Thyroid gland (tissue), 4 donors: ENCODE measurements around the gene UNC45B.

Experiments used
- CTCF ChIP-seq, 6 experiments: fragments of 200-600 bp in 3 of 6; fragments of 450-650 bp in 3 of 6; sonication (generic) in 3 of 6; IDR thresholded peaks; one replicate each; pipeline ENCODE4 v1.5.1; 2016 to 2019; ENCODE audit warnings: antibody characterized with exemption in 6 of 6, mild to moderate bottlenecking in 2 of 6, inconsistent platforms in 1 of 6, moderate library complexity in 1 of 6
- POLR2A ChIP-seq, 2 donors: fragments of 450-650 bp; IDR thresholded peaks; one replicate each; pipeline ENCODE4 v1.6.1; 2017; ENCODE audit warnings: antibody characterized with exemption in 2 of 2, mild to moderate bottlenecking in 2 of 2, moderate library complexity in 1 of 2

- TF ChIP-seq CTCF (IDR thresholded peaks at IDR 0.05) (no peak), POLR2A (IDR thresholded peaks at IDR 0.05) (no peak)
Measured at GRCh38 chr17:35210741-35211140, 63.1 kb downstream of the UNC45B start.
